Dermis blood vessel endothelial cell (primary cell): Measurements from ENCODE around the gene MISP. TPM values are rescaled to one million over a fixed set of nuclear protein-coding genes. Genes with fewer than 3 reads are reported as not detected.

Experiments
- DNase-seq: peaks from one replicate; pipeline ENCODE4 v3.0.0; 2010
- total RNA-seq: library from RNA; depleted of rRNA; stranded (reverse); fragments of >200 nt; gene quantifications from 2 replicates; pipeline ENCODE4 v1.2.3, GENCODE V29; 2014

Gene MISP
- total RNA-seq, 1 donor from 2014 or later, result not detected

DNA sequence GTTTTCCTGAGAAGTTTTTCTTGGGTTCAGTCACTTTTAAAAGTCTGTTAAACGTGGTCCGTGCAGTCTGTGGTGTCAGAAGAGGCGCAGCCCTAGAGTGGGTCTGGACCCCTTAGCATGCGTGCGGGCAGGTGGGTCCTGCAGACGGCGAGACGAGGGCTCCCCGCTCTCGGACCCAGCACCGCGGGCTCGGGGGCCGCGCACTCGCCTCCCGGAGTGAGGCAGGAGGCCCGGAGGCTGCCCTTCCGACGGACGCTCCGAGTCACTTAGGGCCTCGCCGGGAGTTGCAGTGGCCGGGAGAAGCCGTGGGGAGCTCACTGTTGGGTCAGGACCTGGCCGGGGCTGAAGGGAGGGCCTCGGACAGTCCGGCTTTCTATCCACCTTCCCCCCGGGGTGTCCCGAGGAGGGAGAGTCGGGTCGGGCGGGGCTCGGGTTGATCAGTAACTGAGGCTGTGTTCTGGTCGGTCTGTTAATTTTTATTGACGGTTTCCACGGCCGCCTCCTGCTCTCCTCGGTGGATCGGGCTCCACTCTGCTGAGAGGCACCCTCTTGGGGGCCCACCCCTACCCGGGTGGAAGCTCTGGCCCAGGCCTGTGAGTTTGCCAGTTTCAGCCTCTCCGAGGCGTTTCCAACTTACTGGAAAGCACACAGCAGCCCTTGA is 47.6 kb downstream of the MISP start:
- DNase-seq, result no peak

DNA sequence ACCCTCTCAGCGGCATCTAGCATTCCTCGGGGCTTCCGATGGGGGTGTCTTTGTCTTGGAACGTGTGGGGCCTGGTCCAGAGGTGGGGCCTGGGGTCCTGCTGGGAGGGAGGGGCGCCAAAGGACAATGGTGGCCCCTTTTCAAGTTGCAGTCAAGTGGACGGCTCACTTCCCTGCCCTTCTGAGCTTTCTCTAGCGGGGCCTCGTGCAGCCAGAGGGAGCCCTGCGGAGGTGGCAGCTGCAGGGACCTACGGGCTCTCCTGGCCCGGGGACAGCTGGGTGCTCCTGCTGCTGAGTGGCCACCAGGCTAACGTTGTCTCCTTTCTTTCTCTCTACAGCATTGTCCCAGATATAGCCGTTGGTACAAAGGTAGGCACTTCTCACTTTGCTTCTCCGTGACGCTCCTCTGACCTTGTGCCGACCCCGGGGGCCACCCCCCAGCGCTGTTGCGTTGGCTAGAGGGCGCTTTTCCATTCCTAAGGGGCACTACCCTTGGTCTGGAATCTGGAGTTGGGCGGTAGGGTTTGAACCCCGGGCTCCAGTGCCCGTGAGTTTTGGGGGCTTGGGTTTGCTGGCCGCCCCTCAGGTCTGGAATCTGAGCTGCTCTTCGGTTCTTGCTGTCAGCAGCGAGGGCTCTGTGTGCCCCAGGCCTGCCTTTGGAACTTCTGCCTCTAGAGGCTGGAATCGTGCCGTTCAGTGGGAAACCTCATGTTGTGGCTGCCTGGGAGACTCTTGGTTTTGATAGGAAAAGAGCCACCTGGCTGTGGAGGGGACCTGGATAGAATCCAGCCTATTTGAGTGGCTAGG is 48.4 kb downstream of the MISP start:
- peak; percentile 60 for DNase-seq

DNA sequence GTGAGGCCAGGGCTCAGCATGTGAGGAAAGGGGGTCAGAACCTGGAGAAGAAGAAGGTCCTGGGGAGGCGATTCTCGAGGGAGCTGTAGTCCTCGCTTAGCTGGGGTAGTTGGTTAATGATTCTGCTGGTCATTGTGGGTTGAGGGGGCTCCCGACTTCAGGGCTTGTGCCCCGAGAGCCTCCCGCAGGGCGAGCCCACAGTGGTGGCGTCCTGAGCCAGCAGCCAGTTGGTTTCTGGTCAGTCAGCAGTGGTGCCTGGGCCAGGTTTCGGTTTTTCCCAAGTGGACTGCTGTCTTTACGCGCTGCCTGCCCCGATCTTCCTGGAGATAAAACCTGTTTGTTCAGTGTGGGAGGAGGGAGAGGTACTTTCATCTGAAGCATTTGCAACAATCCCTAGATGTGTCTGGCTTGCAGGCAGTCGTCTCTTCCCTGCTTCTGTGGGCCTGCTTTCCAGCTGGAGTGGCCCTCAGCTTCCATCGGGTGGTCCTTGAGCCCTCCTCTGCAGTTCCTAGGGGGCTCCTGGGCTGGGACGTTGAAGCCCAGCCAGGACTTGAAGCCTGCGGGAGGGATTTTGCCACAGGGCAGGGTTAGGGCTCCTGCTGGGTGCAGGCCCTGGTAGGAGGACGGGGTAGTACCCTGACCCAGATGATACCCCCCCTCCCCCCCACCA is 49.6 kb downstream of the MISP start:
- peak; percentile 50 for DNase-seq

DNA sequence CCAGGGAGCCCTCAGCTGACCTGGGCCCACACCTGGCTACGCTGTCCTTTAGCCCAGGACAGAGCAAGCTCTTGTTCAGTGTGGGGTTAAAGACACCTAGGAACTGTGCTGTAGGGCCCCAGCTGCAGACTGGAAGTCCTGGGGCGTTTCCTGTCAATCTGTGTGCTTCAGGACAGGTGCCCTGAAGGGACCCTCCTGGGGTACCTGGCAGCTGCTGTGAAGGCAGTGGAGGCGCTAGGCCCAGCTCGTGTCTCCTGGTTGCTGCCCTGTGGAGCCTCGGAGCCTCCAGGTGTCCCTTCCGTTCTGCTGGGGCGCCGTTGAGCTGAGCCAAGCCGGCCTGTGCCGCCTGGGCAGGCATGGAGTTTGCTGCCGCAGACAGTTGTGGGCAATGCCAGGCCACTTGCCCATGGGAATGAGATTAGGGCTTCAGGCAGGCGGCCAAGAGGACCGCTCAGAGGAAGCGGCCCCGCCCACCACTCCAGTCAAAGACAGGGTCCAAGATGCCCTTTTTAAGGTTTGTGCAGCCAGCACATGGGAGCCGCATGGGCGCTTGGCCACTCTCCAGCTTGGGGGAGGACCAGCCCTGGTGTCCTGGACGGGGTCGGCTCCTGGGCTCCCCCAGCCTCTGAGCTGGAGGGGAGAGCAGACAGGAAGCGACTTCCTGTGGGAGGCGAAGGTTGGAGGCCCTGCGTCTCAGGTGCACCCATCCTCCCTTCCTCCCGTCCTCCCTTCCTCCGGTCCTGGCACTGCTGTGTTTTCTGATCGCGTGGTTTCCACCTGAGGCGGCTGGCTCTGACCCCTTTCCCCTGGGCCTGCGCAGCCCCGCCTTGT is 50.3 kb downstream of the MISP start:
- peak; percentile 49 for DNase-seq

DNA sequence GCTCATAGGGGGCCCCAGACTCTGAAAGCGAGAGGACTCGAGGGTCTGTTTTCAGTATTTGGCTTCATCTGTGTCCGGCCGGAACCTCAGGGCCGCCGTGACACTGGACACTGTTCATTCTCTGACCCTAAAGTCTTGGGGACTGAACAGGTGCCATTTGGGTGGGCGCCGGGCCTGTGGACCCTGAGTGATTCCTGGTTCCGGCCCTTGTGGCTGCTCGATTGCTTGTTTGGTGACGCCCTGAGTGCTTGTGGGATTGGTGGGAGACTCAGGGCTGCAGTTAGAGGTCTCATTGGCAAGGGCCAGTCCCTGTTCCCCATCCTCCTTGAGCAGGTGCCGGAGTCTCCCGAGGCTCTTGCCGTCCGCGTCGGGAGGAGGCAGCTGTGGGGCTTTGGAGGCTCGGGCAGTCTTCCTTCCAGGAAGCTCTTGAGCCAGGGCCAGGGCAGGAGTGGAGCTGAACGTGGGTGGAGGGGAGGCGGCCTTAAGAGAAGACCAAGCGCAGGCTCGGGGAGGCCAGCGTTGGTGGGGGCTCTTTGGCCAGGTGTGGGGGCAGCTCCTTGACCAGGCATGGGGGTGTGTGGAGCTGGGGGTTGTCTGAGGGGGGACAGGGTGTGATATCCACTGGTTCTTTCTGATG is 51.1 kb downstream of the MISP start:
- peak; percentile 84 for DNase-seq

GRCh38 chr19:802498-803098 is 51.7 kb downstream of the MISP start:
- DNase-seq, result peak; percentile 45

GRCh38 chr19:803099-803561 is 52.2 kb downstream of the MISP start:
- DNase-seq, result no peak

DNA sequence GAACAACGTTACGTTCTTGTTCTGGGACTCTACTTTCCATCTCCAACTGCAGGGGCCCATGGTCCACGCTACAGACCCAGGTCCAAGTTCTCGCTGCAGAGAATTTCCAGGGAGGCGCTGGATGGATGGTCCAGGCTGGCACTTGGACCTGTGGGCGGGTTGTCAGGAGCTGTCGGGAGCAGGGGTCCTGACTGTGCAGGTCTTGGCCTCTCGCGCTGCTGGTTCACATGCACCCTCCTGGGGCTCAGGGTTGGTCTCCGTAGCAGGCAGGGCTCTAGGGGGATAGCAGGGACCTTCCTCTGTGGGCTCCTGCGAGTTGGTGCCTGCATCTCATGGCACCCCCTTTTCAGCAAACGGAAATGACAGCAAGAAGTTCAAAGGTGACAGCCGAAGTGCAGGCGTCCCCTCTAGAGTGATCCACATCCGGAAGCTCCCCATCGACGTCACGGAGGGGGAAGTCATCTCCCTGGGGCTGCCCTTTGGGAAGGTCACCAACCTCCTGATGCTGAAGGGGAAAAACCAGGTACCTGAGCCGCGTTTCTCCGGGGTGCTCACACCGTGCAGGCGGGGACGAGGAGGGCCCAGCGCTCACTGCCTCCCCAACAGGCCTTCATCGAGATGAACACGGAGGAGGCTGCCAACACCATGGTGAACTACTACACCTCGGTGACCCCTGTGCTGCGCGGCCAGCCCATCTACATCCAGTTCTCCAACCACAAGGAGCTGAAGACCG is 52.9 kb downstream of the MISP start:
- DNase-seq, result no peak

- no peak for DNase-seq
Observed at GRCh38 chr19:804419-805165, 53.7 kb downstream of the MISP start.

DNA sequence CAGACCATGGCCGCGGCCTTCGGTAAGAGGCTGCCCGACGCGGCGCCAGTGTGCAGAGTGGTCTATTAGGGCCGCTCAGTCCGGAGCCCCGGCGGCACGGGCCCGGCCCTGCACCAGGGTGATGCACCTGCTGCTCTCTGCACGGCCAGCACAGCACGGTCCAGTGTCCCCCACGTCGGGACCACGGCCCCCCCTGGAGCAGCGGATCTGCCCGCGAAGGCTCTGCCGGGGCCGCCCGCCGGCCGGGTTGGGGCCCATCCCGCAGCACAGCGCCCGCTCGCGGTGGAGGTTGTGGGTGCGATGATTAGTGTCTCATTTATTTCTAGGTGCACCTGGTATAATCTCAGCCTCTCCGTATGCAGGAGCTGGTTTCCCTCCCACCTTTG is 54.2 kb downstream of the MISP start:
- DNase-seq, result no peak

GRCh38 chr19:805600-806550 is 55.0 kb downstream of the MISP start:
- DNase-seq, result no peak

GRCh38 chr19:806815-807421 is 56.0 kb downstream of the MISP start:
- no peak for DNase-seq

- no peak for DNase-seq
Observed at GRCh38 chr19:807627-808422, 56.9 kb downstream of the MISP start.

DNA sequence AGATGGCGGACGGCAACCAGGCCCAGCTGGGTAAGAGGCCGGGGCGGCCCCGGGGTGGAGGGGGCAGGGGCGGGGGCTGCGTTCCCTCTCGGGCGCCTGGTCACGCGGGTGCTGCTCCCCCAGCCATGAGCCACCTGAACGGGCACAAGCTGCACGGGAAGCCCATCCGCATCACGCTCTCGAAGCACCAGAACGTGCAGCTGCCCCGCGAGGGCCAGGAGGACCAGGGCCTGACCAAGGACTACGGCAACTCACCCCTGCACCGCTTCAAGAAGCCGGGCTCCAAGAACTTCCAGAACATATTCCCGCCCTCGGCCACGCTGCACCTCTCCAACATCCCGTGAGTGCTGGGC is 57.5 kb downstream of the MISP start:
- no peak for DNase-seq

DNA sequence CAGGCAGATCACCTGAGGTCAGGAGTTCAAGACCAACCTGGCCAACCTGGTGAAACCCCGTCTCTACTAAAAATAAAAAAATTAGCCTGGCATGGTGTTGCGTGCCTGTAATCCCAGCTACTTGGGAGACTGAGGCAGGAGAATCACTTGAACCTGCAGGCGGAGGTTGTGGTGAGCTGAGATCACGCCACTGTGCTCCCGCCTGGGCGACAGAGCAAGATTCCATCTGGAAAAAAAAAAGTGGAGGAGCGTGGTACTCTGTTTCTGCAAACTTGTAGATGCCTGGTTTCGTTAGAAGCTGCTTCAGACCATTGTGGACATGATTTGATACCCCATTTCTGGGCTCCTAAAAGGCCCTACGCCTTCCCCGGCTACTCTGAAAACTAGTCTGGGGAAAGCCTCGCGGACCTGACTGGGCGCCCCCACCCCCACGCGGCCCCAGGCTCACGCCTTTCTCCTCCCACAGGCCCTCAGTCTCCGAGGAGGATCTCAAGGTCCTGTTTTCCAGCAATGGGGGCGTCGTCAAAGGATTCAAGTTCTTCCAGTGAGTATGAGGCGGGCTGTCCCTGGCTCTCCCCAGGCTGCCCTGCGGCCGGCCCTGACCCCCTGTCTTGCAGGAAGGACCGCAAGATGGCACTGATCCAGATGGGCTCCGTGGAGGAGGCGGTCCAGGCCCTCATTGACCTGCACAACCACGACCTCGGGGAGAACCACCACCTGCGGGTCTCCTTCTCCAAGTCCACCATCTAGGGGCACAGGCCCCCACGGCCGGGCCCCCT is 59.4 kb downstream of the MISP start:
- DNase-seq, result no peak

DNA sequence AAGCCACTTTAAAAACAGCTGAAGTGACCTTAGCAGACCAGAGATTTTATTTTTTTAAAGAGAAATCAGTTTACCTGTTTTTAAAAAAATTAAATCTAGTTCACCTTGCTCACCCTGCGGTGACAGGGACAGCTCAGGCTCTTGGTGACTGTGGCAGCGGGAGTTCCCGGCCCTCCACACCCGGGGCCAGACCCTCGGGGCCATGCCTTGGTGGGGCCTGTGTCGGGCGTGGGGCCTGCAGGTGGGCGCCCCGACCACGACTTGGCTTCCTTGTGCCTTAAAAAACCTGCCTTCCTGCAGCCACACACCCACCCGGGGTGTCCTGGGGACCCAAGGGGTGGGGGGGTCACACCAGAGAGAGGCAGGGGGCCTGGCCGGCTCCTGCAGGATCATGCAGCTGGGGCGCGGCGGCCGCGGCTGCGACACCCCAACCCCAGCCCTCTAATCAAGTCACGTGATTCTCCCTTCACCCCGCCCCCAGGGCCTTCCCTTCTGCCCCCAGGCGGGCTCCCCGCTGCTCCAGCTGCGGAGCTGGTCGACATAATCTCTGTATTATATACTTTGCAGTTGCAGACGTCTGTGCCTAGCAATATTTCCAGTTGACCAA is 60.1 kb downstream of the MISP start:
- no peak for DNase-seq
